ENCODE data around the gene GRIA1. TPM values are rescaled to one million over a fixed set of nuclear protein-coding genes. Genes with fewer than 3 reads are reported as not detected.

Gene GRIA1
- total RNA-seq: 1 to 10 TPM in 1 of 2 donors, under 1 TPM in 1; 0.12 to 1.2 TPM

GRCh38 chr5:153490118-153491037, at the start of gene GRIA1:
Gene GRIA1, plus strand, starts transcription at chr5:153490670.
- Histone ChIP-seq H3K4me3 (peak within 1 kb of the TSS in 1 of 2 donors; percentile 19), H3K27me3 (peaks cover 7 to 9% of the 10 kb centered on the region in 2 donors), H3K27ac (no peak within 1 kb of the TSS), H3K36me3 (no peaks in the 10 kb centered on the region), H3K9me3 (no peaks in the 10 kb centered on the region), H3K4me1 (peaks cover 0 to 7% of the 10 kb centered on the region in 2 donors)
- no peak for DNase-seq (ENCODE audit: low spot score)
- no peak for TF ChIP-seq CTCF (IDR thresholded peaks at IDR 0.05)

GRCh38 chr5:153445875-153446579, 44.4 kb upstream of the GRIA1 start:
- Histone ChIP-seq H3K9me3 (no peaks in the 10 kb centered on the region), H3K27ac (no peak overlapping the region), H3K4me3 (no peak overlapping the region), H3K4me1 (no peaks in the 10 kb centered on the region), H3K36me3 (no peaks in the 10 kb centered on the region), H3K27me3 (no peaks in the 10 kb centered on the region)
- no peak for TF ChIP-seq CTCF (IDR thresholded peaks at IDR 0.05)
- no peak for DNase-seq (ENCODE audit: low spot score)

GRCh38 chr5:153447534-153447933, 42.9 kb upstream of the GRIA1 start:
- no peak for TF ChIP-seq CTCF (IDR thresholded peaks at IDR 0.05)

GRCh38 chr5:153456354-153456753, 34.1 kb upstream of the GRIA1 start:
- Histone ChIP-seq H3K36me3 (no peaks in the 10 kb centered on the region), H3K4me3 (no peak overlapping the region), H3K4me1 (no peaks in the 10 kb centered on the region), H3K27me3 (no peaks in the 10 kb centered on the region), H3K27ac (no peak overlapping the region), H3K9me3 (no peaks in the 10 kb centered on the region)
- TF ChIP-seq CTCF (IDR thresholded peaks at IDR 0.05): no peak
- DNase-seq (ENCODE audit: low spot score): no peak

More at GRCh38 chr5:153447534-153447933, 42.9 kb upstream of the GRIA1 start:
- H3K27ac ChIP-seq: no peak overlapping the region
- H3K4me3 ChIP-seq: no peak overlapping the region
- no peaks in the 10 kb centered on the region for H3K36me3 ChIP-seq
- no peaks in the 10 kb centered on the region for H3K9me3 ChIP-seq
- no peaks in the 10 kb centered on the region for H3K27me3 ChIP-seq
- H3K4me1 ChIP-seq: no peaks in the 10 kb centered on the region
- DNase-seq (ENCODE audit: low spot score): no peak

GRCh38 chr5:153456993-153457392, 33.5 kb upstream of the GRIA1 start:
- no peaks in the 10 kb centered on the region for H3K27me3 ChIP-seq
- H3K4me3 ChIP-seq: no peak overlapping the region
- H3K9me3 ChIP-seq: no peaks in the 10 kb centered on the region
- no peaks in the 10 kb centered on the region for H3K4me1 ChIP-seq
- no peak for TF ChIP-seq CTCF (IDR thresholded peaks at IDR 0.05)
- no peak overlapping the region for H3K27ac ChIP-seq
- no peak for DNase-seq (ENCODE audit: low spot score)
- no peaks in the 10 kb centered on the region for H3K36me3 ChIP-seq
